SK-N-SH (cell line): ENCODE results near the gene DDC. TPM values are rescaled to one million over a fixed set of nuclear protein-coding genes. Genes with fewer than 3 reads are reported as not detected.
"Not testable (repeated sequence)": the region's sequence is repeated elsewhere in the genome, so short reads cannot be mapped to it uniquely, and the experiment has no call there.

ENCODE experiments used
- CTCF ChIA-PET: fragments of 300-600, 350-600 bp; formaldehyde crosslinking; extraction: SDS; loops from one replicate; lab custom pipeline; 2021; lab: Yijun Ruan, JAX
- POLR2A ChIA-PET: fragments of 350-600 bp; sonication (Branson Sonifier 250); formaldehyde crosslinking; extraction: SDS; loops from one replicate; lab custom pipeline; 2020; ENCODE audit warnings: antibody characterized with exemption, inconsistent platforms; lab: Yijun Ruan, JAX
- DNase-seq: peaks from one replicate; pipeline ENCODE4 v3.0.0; 2012
- H2AFZ ChIP-seq: fragments of 200-600 bp; sonication (generic); 2 replicates; pipeline ENCODE4 v1.8.1; 2016; ENCODE audit warnings: antibody characterized with exemption, mild to moderate bottlenecking, low read depth
- H3F3A ChIP-seq: fragments of 200-600 bp; sonication (generic); replicated peaks from 2 replicates; pipeline ENCODE3; 2016; ENCODE audit warnings: antibody characterized with exemption, mild to moderate bottlenecking; ENCODE audit not compliant: insufficient read depth
- H3K27ac ChIP-seq, 2 experiments: fragments of 200-500 bp in 1 of 2; fragments of 200-600 bp in 1 of 2; sonication (Bioruptor generic) in 1 of 2; sonication (generic), shearing (Covaris generic) in 1 of 2; 2 replicates each; pipeline versions ENCODE4 v1.5.1 to v1.6.1; 2014 to 2016; ENCODE audit warnings: low read depth in 2 of 2, inconsistent platforms in 1 of 2, low read length in 1 of 2, mild to moderate bottlenecking in 1 of 2, mixed read lengths in 1 of 2
- H3K27me3 ChIP-seq: fragments of 200-600 bp; sonication (generic), shearing (Covaris generic); 2 replicates; pipeline ENCODE4 v1.6.1; 2016; ENCODE audit warnings: mixed run types; ENCODE audit not compliant: insufficient read depth
- H3K36me3 ChIP-seq, 2 experiments: fragments of 200-500 bp in 1 of 2; fragments of 200-600 bp in 1 of 2; sonication (Bioruptor generic) in 1 of 2; sonication (generic) in 1 of 2; replicated peaks in 1 of 2; 2 replicates each; pipeline versions ENCODE3 to v1.5.1; 2014 to 2016; ENCODE audit warnings: low read length in 1 of 2, mild to moderate bottlenecking in 1 of 2; ENCODE audit not compliant: insufficient read depth in 2 of 2, control insufficient read depth in 1 of 2
- H3K4me1 ChIP-seq, 2 experiments: fragments of 200-500 bp in 1 of 2; fragments of 200-600 bp in 1 of 2; sonication (Bioruptor generic) in 1 of 2; sonication (generic), shearing (Covaris generic) in 1 of 2; 2 replicates each; pipeline versions ENCODE4 v1.5.1 to v1.6.1; 2014 to 2016; ENCODE audit warnings: low read depth in 1 of 2, low read length in 1 of 2, mixed run types in 1 of 2; ENCODE audit not compliant: insufficient read depth in 2 of 2, control insufficient read depth in 1 of 2
- H3K4me2 ChIP-seq: fragments of 200-600 bp; sonication (generic), shearing (Covaris generic); 2 replicates; pipeline ENCODE4 v1.6.1; 2017; ENCODE audit warnings: mixed run types
- H3K4me3 ChIP-seq, 2 experiments: fragments of 200-500 bp in 1 of 2; fragments of 200-600 bp in 1 of 2; sonication (Bioruptor generic) in 1 of 2; sonication (generic), shearing (Covaris generic) in 1 of 2; 2 replicates each; pipeline versions ENCODE4 v1.5.1 to v1.8.1; 2014 to 2016; ENCODE audit warnings: low read depth in 2 of 2, inconsistent platforms in 1 of 2, low read length in 1 of 2, mild to moderate bottlenecking in 1 of 2, mixed read lengths in 1 of 2, moderate library complexity in 1 of 2
- H3K79me2 ChIP-seq: fragments of 200-600 bp; sonication (generic); 2 replicates; pipeline ENCODE4 v1.8.1; 2017; ENCODE audit warnings: mild to moderate bottlenecking; ENCODE audit not compliant: insufficient read depth
- H3K9ac ChIP-seq: fragments of 200-600 bp; sonication (generic); 2 replicates; pipeline ENCODE4 v1.6.1; 2017; ENCODE audit warnings: mixed run types
- H3K9me2 ChIP-seq: fragments of 200-600 bp; sonication (generic); 2 replicates; pipeline ENCODE4 v1.6.1; 2017; ENCODE audit warnings: mixed run types
- H3K9me3 ChIP-seq: fragments of 200-600 bp; sonication (generic); 2 replicates; pipeline ENCODE4 v1.6.1; 2017; ENCODE audit warnings: mixed run types, mild to moderate bottlenecking, moderate library complexity
- H4K20me1 ChIP-seq: fragments of 200-600 bp; sonication (generic); 2 replicates; pipeline ENCODE4 v1.6.1; 2017; ENCODE audit warnings: mild to moderate bottlenecking, mixed run types; ENCODE audit not compliant: insufficient read depth
- CHD2 ChIP-seq: fragments of 150-350 bp; IDR thresholded peaks from 2 replicates; pipeline ENCODE4 v1.6.1; 2018; ENCODE audit warnings: low read length; ENCODE audit not compliant: partially characterized antibody
- FOSL2 ChIP-seq: IDR thresholded peaks from 2 replicates; pipeline ENCODE4 v1.4.0; 2012; ENCODE audit warnings: low read depth, mild to moderate bottlenecking, moderate library complexity, borderline replicate concordance
- MXI1 ChIP-seq: IDR thresholded peaks from 2 replicates; pipeline ENCODE4 v1.6.1; 2012; ENCODE audit warnings: mild to moderate bottlenecking, low read depth, low read length, improper control_type of control experiment
- NFIC ChIP-seq: IDR thresholded peaks from 2 replicates; pipeline ENCODE4 v1.4.0; 2012; ENCODE audit warnings: borderline replicate concordance
- RFX5 ChIP-seq: IDR thresholded peaks from 2 replicates; pipeline ENCODE4 v1.6.1; 2012; ENCODE audit warnings: mild to moderate bottlenecking, improper control_type of control experiment, low read length
- SIN3A ChIP-seq: IDR thresholded peaks from 2 replicates; pipeline ENCODE4 v1.6.1; 2012; ENCODE audit warnings: low read depth, mild to moderate bottlenecking, low read length, moderate library complexity, borderline replicate concordance
- SMC3 ChIP-seq: IDR thresholded peaks from 2 replicates; pipeline ENCODE4 v1.6.1; 2012; ENCODE audit warnings: low read depth, low read length, improper control_type of control experiment
- WGBS: methylation state at CpG from one replicate; pipeline ENCODE4 v1.1.6; 2017; ENCODE audit warnings: low lambda C conversion rate; 5-methylcytosine and 5-hydroxymethylcytosine counted together
- polyA plus RNA-seq, 3 experiments: library from polyadenylated mRNA; depleted of rRNA; stranded (reverse); fragments of >200 nt; gene quantifications; 2 replicates each; pipeline ENCODE4 v1.2.3, GENCODE V29; 2012
- TF ChIP-seq, protein P1 (sequence below): IDR thresholded peaks from 2 replicates; pipeline ENCODE4 v1.4.0; 2012; ENCODE audit warnings: low read depth, borderline replicate concordance
- TF ChIP-seq, protein P2 (sequence below): fragments of 150-350 bp; IDR thresholded peaks from 2 replicates; pipeline ENCODE4 v1.6.1; 2017; ENCODE audit warnings: antibody characterized with exemption, low read length, low read depth, borderline replicate concordance
- TF ChIP-seq, protein P3 (sequence below): fragments of 200-600 bp; sonication (generic); IDR thresholded peaks from 2 replicates; pipeline ENCODE4 v1.6.1; 2017; ENCODE audit warnings: antibody characterized with exemption, mild to moderate bottlenecking, moderate library complexity
- TF ChIP-seq, protein P4 (sequence below): IDR thresholded peaks from 2 replicates; pipeline ENCODE4 v1.6.1; 2012; ENCODE audit warnings: mild to moderate bottlenecking, low read depth, low read length, moderate library complexity
- TF ChIP-seq, protein P5 (sequence below): IDR thresholded peaks from 2 replicates; pipeline ENCODE4 v1.4.0; 2012; ENCODE audit warnings: low read depth, borderline replicate concordance
- TF ChIP-seq, protein P6 (sequence below): IDR thresholded peaks from 2 replicates; pipeline ENCODE4; 2012

Gene DDC
- polyA plus RNA-seq, 1 of the 3 experiments (the other 2 are of a cell fraction), result 1.8 TPM

DNA sequence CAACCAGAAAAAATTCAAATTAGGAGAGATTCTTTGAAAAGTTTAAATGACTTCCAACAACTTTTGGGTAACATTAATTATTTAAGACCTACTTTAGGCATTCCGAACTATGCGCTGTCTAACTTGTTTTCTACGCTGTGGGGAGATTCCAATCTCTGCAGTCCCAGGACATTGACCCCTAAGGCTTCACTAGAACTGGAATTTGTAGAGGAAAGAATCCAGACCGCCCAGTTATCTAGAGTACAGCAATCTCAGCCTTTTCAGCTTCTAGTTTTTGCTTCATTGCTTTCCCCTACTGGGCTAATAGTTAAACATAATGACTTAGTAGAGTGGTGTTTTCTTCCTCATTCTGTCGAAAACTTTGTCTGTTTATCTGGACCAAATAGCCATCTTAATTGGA is 14.9 kb upstream of the DDC start:
- no peak overlapping the region for H3K27ac ChIP-seq
- no peaks in the 10 kb centered on the region for H3K79me2 ChIP-seq
- H3K9me3 ChIP-seq, result 0 out of 2 replicates have a peak, but pooled peaks cover 10% of the 10 kb centered on the region
- CTCF ChIA-PET, result interaction anchor here (1.4 kb wide), 1 partner anchor 16 kb away, joined by 3 read pairs; no protein-coding TSS in a partner anchor
- H3K9me2 ChIP-seq, result no peaks in the 10 kb centered on the region
- POLR2A ChIA-PET, result no interaction called here
- H3K9ac ChIP-seq, result no peak overlapping the region
- H3K4me1 ChIP-seq, result peaks cover 0 to 2% of the 10 kb centered on the region in 2 experiments; a peak in 1 of 4 replicates
- DNase-seq, result no peak
- no peaks in the 10 kb centered on the region for H3K36me3 ChIP-seq
- H2AFZ ChIP-seq, result no peak overlapping the region
- H3F3A ChIP-seq, result no peaks in the 10 kb centered on the region
- no peaks in the 10 kb centered on the region for H3K27me3 ChIP-seq
- H4K20me1 ChIP-seq, result no peaks in the 10 kb centered on the region
- TF ChIP-seq SMC3 (no peak), NFIC (no peak), CHD2 (no peak), RFX5 (no peak), SIN3A (no peak), FOSL2 (no peak), MXI1 (no peak)
- TF ChIP-seq, protein P1, sequence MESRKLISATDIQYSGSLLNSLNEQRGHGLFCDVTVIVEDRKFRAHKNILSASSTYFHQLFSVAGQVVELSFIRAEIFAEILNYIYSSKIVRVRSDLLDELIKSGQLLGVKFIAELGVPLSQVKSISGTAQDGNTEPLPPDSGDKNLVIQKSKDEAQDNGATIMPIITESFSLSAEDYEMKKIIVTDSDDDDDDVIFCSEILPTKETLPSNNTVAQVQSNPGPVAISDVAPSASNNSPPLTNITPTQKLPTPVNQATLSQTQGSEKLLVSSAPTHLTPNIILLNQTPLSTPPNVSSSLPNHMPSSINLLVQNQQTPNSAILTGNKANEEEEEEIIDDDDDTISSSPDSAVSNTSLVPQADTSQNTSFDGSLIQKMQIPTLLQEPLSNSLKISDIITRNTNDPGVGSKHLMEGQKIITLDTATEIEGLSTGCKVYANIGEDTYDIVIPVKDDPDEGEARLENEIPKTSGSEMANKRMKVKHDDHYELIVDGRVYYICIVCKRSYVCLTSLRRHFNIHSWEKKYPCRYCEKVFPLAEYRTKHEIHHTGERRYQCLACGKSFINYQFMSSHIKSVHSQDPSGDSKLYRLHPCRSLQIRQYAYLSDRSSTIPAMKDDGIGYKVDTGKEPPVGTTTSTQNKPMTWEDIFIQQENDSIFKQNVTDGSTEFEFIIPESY, result no peak
- TF ChIP-seq, protein P2, sequence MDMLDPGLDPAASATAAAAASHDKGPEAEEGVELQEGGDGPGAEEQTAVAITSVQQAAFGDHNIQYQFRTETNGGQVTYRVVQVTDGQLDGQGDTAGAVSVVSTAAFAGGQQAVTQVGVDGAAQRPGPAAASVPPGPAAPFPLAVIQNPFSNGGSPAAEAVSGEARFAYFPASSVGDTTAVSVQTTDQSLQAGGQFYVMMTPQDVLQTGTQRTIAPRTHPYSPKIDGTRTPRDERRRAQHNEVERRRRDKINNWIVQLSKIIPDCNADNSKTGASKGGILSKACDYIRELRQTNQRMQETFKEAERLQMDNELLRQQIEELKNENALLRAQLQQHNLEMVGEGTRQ, result no peak
- TF ChIP-seq, protein P3, sequence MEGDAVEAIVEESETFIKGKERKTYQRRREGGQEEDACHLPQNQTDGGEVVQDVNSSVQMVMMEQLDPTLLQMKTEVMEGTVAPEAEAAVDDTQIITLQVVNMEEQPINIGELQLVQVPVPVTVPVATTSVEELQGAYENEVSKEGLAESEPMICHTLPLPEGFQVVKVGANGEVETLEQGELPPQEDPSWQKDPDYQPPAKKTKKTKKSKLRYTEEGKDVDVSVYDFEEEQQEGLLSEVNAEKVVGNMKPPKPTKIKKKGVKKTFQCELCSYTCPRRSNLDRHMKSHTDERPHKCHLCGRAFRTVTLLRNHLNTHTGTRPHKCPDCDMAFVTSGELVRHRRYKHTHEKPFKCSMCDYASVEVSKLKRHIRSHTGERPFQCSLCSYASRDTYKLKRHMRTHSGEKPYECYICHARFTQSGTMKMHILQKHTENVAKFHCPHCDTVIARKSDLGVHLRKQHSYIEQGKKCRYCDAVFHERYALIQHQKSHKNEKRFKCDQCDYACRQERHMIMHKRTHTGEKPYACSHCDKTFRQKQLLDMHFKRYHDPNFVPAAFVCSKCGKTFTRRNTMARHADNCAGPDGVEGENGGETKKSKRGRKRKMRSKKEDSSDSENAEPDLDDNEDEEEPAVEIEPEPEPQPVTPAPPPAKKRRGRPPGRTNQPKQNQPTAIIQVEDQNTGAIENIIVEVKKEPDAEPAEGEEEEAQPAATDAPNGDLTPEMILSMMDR, result no peak
- TF ChIP-seq, protein P4, sequence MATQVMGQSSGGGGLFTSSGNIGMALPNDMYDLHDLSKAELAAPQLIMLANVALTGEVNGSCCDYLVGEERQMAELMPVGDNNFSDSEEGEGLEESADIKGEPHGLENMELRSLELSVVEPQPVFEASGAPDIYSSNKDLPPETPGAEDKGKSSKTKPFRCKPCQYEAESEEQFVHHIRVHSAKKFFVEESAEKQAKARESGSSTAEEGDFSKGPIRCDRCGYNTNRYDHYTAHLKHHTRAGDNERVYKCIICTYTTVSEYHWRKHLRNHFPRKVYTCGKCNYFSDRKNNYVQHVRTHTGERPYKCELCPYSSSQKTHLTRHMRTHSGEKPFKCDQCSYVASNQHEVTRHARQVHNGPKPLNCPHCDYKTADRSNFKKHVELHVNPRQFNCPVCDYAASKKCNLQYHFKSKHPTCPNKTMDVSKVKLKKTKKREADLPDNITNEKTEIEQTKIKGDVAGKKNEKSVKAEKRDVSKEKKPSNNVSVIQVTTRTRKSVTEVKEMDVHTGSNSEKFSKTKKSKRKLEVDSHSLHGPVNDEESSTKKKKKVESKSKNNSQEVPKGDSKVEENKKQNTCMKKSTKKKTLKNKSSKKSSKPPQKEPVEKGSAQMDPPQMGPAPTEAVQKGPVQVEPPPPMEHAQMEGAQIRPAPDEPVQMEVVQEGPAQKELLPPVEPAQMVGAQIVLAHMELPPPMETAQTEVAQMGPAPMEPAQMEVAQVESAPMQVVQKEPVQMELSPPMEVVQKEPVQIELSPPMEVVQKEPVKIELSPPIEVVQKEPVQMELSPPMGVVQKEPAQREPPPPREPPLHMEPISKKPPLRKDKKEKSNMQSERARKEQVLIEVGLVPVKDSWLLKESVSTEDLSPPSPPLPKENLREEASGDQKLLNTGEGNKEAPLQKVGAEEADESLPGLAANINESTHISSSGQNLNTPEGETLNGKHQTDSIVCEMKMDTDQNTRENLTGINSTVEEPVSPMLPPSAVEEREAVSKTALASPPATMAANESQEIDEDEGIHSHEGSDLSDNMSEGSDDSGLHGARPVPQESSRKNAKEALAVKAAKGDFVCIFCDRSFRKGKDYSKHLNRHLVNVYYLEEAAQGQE, result no peak
- TF ChIP-seq, protein P5, sequence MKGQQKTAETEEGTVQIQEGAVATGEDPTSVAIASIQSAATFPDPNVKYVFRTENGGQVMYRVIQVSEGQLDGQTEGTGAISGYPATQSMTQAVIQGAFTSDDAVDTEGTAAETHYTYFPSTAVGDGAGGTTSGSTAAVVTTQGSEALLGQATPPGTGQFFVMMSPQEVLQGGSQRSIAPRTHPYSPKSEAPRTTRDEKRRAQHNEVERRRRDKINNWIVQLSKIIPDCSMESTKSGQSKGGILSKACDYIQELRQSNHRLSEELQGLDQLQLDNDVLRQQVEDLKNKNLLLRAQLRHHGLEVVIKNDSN, result no peak
- TF ChIP-seq, protein P6, sequence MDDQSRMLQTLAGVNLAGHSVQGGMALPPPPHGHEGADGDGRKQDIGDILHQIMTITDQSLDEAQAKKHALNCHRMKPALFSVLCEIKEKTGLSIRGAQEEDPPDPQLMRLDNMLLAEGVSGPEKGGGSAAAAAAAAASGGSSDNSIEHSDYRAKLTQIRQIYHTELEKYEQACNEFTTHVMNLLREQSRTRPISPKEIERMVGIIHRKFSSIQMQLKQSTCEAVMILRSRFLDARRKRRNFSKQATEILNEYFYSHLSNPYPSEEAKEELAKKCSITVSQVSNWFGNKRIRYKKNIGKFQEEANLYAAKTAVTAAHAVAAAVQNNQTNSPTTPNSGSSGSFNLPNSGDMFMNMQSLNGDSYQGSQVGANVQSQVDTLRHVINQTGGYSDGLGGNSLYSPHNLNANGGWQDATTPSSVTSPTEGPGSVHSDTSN, result no peak
- TF ChIP-seq, all 33 proteins: peak for 0
- H3K4me2 ChIP-seq, result no peak overlapping the region
- H3K4me3 ChIP-seq, result no peak overlapping the region
- 46% methylated on average over 5 of the region's 5 CpGs for WGBS

DNA sequence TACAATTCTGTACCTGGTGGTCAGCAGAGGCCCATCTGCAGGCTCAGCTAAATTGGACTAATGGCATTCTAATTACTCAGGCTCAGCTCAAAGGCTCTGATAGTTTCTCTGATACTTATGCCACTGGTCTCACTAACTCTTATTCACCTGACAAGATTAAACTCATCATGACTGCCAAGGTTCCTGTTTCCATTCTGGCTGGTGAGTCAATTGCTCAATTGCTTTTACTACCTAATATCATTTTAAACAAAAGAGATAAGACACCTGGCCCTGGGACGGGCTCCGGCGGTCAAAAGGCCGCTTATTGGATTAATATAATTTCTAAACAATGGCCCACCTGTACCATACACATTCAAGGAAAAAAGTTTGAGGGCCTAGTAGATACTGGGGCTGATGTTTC is 12.9 kb upstream of the DDC start:
- H3K4me2 ChIP-seq, POLR2A ChIA-PET, H3K27me3 ChIP-seq, H3K4me1 ChIP-seq, H2AFZ ChIP-seq, H3K36me3 ChIP-seq, H3K27ac ChIP-seq, H3K4me3 ChIP-seq, H3F3A ChIP-seq, CTCF ChIA-PET, H4K20me1 ChIP-seq, DNase-seq, H3K9ac ChIP-seq, H3K79me2 ChIP-seq, H3K9me3 ChIP-seq, H3K9me2 ChIP-seq: not testable (repeated sequence)
- WGBS, result 65% methylated on average over 4 of the region's 4 CpGs
